Measurements from ENCODE around the gene IQCH. TPM values are rescaled to one million over a fixed set of nuclear protein-coding genes. Genes with fewer than 3 reads are reported as not detected.

The IQCH gene
- total and polyA plus RNA-seq, 4 experiments from 2014 or later = 0.99 to 2.1 (median 1.5) TPM

- CTCF ChIA-PET (ENCODE audit: partially characterized antibody) = interaction anchor here (0.7 to 5.5 kb wide), 3 partner anchors 12 to 371 kb away, joined by 3 to 31 read pairs (median 5); no protein-coding TSS in a partner anchor
- intact Hi-C loops (cut with micrococcal nuclease) = no loop called here
- H3K9me3 Mint-ChIP-seq = no peaks in the 10 kb centered on the region
- H3K36me3 Mint-ChIP-seq = peaks cover 0 to 7% of the 10 kb centered on the region in 2 donors
- H3K27ac Mint-ChIP-seq = no peak overlapping the region
- H3K4me3 Mint-ChIP-seq = no peak overlapping the region
- no peak overlapping the region for H3K4me3 ChIP-seq (ENCODE audit: low read length in 2 of 2)
- no peak for DNase-seq
- no peaks in the 10 kb centered on the region for H3K4me1 ChIP-seq (ENCODE audit: insufficient read depth, low read length)
- no peak overlapping the region for H3K27ac ChIP-seq (ENCODE audit: low read depth, low read length)
- POLR2A ChIA-PET (ENCODE audit: partially characterized antibody) = no interaction called here
- no peaks in the 10 kb centered on the region for H3K9me3 ChIP-seq (ENCODE audit: control insufficient read depth in 1 of 2, low read length in 2 of 2)
- H3K4me1 Mint-ChIP-seq = no peaks in the 10 kb centered on the region
- H3K27me3 Mint-ChIP-seq = no peaks in the 10 kb centered on the region
- H3K27me3 ChIP-seq (ENCODE audit: insufficient read depth, low read length) = no peaks in the 10 kb centered on the region
- no peaks in the 10 kb centered on the region for H3K36me3 ChIP-seq (ENCODE audit: insufficient read depth, low read length)
Observed at GRCh38 chr15:67469680-67470079, 215.1 kb downstream of the IQCH start.

- Mint-ChIP-seq H3K4me1 (no peaks in the 10 kb centered on the region), H3K27ac (no peak overlapping the region), H3K36me3 (peaks cover 0 to 4% of the 10 kb centered on the region in 2 donors), H3K4me3 (no peak overlapping the region), H3K27me3 (no peaks in the 10 kb centered on the region), H3K9me3 (no peaks in the 10 kb centered on the region)
- Histone ChIP-seq H3K36me3 (ENCODE audit: insufficient read depth, low read length) (no peaks in the 10 kb centered on the region), H3K9me3 (ENCODE audit: control insufficient read depth in 1 of 2, low read length in 2 of 2) (no peaks in the 10 kb centered on the region), H3K4me1 (ENCODE audit: insufficient read depth, low read length) (no peaks in the 10 kb centered on the region), H3K4me3 (ENCODE audit: low read length in 2 of 2) (no peak overlapping the region), H3K27ac (ENCODE audit: low read depth, low read length) (no peak overlapping the region), H3K27me3 (ENCODE audit: insufficient read depth, low read length) (no peaks in the 10 kb centered on the region)
- CTCF ChIA-PET (ENCODE audit: partially characterized antibody) = interaction anchor here (1.0 kb wide), 1 partner anchor 16 kb away, joined by 3 read pairs; no protein-coding TSS in a partner anchor
- intact Hi-C loops (cut with micrococcal nuclease) = no loop called here
- POLR2A ChIA-PET (ENCODE audit: partially characterized antibody) = no interaction called here
- DNase-seq = no peak
Observed at GRCh38 chr15:67472957-67473356, 218.4 kb downstream of the IQCH start.

DNA sequence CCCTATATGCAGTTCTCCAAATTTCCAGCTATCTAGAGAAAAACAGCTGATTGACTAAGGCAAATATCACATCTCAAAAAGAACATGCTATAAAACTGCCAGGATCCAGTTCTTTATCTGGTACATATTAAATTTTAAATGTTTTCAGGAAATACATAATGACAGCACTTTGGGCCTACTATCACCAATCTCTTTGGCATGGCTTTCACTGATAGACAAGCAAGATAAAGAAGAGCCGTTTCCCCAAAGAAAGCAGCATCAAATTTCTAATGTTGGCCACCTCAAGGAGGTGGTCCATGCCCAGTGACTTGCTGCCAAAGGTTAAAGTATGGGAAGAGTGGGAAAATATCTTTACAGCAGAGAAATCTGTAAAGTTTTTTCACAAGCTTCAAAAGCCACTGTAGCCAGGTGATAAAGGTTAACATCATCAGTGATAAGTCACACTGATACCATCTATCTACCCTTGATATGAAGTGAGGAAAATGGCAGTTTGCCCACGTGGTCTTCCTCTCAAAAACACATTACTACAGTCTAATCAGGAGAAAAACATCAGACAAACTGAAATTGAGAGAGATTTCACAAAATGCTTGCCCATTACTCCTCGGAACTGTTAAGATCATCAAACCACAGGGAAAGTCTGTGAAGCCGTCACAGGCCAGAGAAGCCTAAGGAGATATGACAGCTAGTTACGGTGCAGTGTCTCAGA lies 220.0 kb downstream of the IQCH start:
- H3K27ac Mint-ChIP-seq = no peak overlapping the region
- Histone ChIP-seq H3K4me1 (ENCODE audit: insufficient read depth, low read length) (no peaks in the 10 kb centered on the region), H3K36me3 (ENCODE audit: insufficient read depth, low read length) (no peaks in the 10 kb centered on the region), H3K27me3 (ENCODE audit: insufficient read depth, low read length) (no peaks in the 10 kb centered on the region), H3K9me3 (ENCODE audit: control insufficient read depth in 1 of 2, low read length in 2 of 2) (no peaks in the 10 kb centered on the region), H3K4me3 (ENCODE audit: low read length in 2 of 2) (no peak overlapping the region), H3K27ac (ENCODE audit: low read depth, low read length) (no peak overlapping the region)
- POLR2A ChIA-PET (ENCODE audit: partially characterized antibody) = no interaction called here
- DNase-seq = no peak
- CTCF ChIA-PET (ENCODE audit: partially characterized antibody) = no interaction called here
- no peak overlapping the region for H3K4me3 Mint-ChIP-seq
- no peaks in the 10 kb centered on the region for H3K9me3 Mint-ChIP-seq
- H3K36me3 Mint-ChIP-seq = peaks cover 0 to 8% of the 10 kb centered on the region in 2 donors
- H3K27me3 Mint-ChIP-seq = peaks cover 0 to 3% of the 10 kb centered on the region in 2 donors
- intact Hi-C loops (cut with micrococcal nuclease) = no loop called here
- H3K4me1 Mint-ChIP-seq = no peaks in the 10 kb centered on the region

DNA sequence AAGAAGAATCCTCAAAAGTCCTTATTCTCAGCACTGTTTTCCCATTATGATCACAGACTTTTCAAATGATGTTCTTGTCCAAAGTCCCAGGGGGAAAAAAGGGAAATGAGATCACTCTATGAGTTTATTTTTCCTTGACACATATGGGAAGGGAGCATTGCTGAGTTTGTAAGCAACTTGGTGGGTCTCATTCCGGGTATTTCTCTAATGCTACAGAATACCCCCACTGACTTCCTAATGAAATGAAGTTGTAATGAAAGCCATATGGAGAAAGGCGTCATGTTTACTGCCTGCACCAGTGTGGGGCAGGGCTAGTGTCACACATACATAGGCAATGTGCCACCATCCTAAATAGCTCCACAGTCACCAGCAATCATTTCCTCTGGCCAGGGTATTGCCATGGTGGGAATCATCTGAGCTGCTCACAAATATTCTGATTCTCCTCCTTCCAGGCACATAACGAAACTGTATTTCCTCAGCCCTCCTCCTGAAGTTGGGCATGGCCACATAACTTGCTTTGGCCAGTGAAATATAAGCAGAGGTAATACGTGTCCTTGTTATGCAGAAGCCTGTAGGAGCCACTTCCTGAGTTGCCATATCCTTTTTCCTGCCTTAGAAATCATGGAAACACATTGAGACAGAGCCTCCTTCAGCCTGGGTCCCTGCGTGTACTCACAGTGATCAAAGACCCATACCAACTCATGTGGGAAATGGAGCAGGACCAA lies 225.4 kb downstream of the IQCH start:
- Histone ChIP-seq H3K27ac (ENCODE audit: low read depth, low read length) (no peak overlapping the region), H3K4me3 (ENCODE audit: low read length in 2 of 2) (no peak overlapping the region), H3K9me3 (ENCODE audit: control insufficient read depth in 1 of 2, low read length in 2 of 2) (no peaks in the 10 kb centered on the region), H3K36me3 (ENCODE audit: insufficient read depth, low read length) (no peaks in the 10 kb centered on the region), H3K4me1 (ENCODE audit: insufficient read depth, low read length) (no peaks in the 10 kb centered on the region), H3K27me3 (ENCODE audit: insufficient read depth, low read length) (no peaks in the 10 kb centered on the region)
- POLR2A ChIA-PET (ENCODE audit: partially characterized antibody) = no interaction called here
- H3K4me1 Mint-ChIP-seq = peaks cover 0 to 2% (median 0%) of the 10 kb centered on the region in 4 donors
- CTCF ChIA-PET (ENCODE audit: partially characterized antibody) = no interaction called here
- DNase-seq = no peak
- H3K9me3 Mint-ChIP-seq = peaks cover 0 to 7% (median 3%) of the 10 kb centered on the region in 8 donors
- H3K4me3 Mint-ChIP-seq = no peak overlapping the region
- H3K36me3 Mint-ChIP-seq = peaks cover 2 to 17% of the 10 kb centered on the region in 2 donors
- no peak overlapping the region for H3K27ac Mint-ChIP-seq
- intact Hi-C loops (cut with micrococcal nuclease) = no loop called here
- peaks cover 0 to 7% of the 10 kb centered on the region in 2 donors for H3K27me3 Mint-ChIP-seq

DNA sequence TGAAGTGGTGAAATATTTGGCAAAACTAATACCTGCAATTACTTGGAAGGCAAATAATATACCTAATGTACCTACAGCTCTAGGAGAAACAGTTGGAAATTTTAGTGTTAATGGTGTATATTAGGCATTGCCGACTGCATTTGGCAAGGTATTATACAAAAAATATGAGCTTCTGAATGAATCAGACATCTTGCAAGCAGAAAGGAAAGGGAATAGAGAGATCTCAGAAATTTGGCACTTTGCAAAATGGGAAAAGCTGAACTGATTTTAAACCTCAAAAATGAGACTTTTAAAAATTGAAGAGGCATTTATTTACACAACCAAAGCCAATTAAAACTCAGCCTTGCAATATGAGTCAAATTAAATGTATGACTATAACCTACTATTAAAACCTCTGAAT lies 226.2 kb downstream of the IQCH start:
- Histone ChIP-seq H3K36me3 (ENCODE audit: insufficient read depth, low read length) (no peaks in the 10 kb centered on the region), H3K9me3 (ENCODE audit: control insufficient read depth in 1 of 2, low read length in 2 of 2) (no peaks in the 10 kb centered on the region), H3K4me1 (ENCODE audit: insufficient read depth, low read length) (no peaks in the 10 kb centered on the region), H3K4me3 (ENCODE audit: low read length in 2 of 2) (no peak overlapping the region), H3K27ac (ENCODE audit: low read depth, low read length) (no peak overlapping the region), H3K27me3 (ENCODE audit: insufficient read depth, low read length) (no peaks in the 10 kb centered on the region)
- POLR2A ChIA-PET (ENCODE audit: partially characterized antibody) = no interaction called here
- intact Hi-C loops (cut with micrococcal nuclease) = no loop called here
- peaks cover 0 to 2% (median 0%) of the 10 kb centered on the region in 4 donors for H3K4me1 Mint-ChIP-seq
- peaks cover 0 to 7% of the 10 kb centered on the region in 2 donors for H3K27me3 Mint-ChIP-seq
- no peak for DNase-seq
- peaks cover 2 to 17% of the 10 kb centered on the region in 2 donors for H3K36me3 Mint-ChIP-seq
- H3K27ac Mint-ChIP-seq = no peak overlapping the region
- peaks cover 0 to 9% (median 7%) of the 10 kb centered on the region in 8 donors for H3K9me3 Mint-ChIP-seq
- CTCF ChIA-PET (ENCODE audit: partially characterized antibody) = no interaction called here
- H3K4me3 Mint-ChIP-seq = no peak overlapping the region

GRCh38 chr15:67481680-67482079 lies 227.1 kb downstream of the IQCH start:
- no peak overlapping the region for H3K27ac ChIP-seq (ENCODE audit: low read depth, low read length)
- Mint-ChIP-seq H3K27me3 (peaks cover 0 to 7% of the 10 kb centered on the region in 2 donors), H3K36me3 (peaks cover 2 to 20% of the 10 kb centered on the region in 2 donors), H3K9me3 (peaks cover 0 to 11% (median 7%) of the 10 kb centered on the region in 8 donors), H3K4me3 (no peak overlapping the region), H3K4me1 (peaks cover 0 to 2% (median 0%) of the 10 kb centered on the region in 4 donors), H3K27ac (peak overlapping the region in 1 of 7 donors; percentile 14)
- CTCF ChIA-PET (ENCODE audit: partially characterized antibody) = no interaction called here
- no peak for DNase-seq
- H3K36me3 ChIP-seq (ENCODE audit: insufficient read depth, low read length) = no peaks in the 10 kb centered on the region
- POLR2A ChIA-PET (ENCODE audit: partially characterized antibody) = no interaction called here
- intact Hi-C loops (cut with micrococcal nuclease) = no loop called here
- H3K27me3 ChIP-seq (ENCODE audit: insufficient read depth, low read length) = no peaks in the 10 kb centered on the region
- no peak overlapping the region for H3K4me3 ChIP-seq (ENCODE audit: low read length in 2 of 2)
- no peaks in the 10 kb centered on the region for H3K4me1 ChIP-seq (ENCODE audit: insufficient read depth, low read length)
- H3K9me3 ChIP-seq (ENCODE audit: control insufficient read depth in 1 of 2, low read length in 2 of 2) = no peaks in the 10 kb centered on the region

DNA sequence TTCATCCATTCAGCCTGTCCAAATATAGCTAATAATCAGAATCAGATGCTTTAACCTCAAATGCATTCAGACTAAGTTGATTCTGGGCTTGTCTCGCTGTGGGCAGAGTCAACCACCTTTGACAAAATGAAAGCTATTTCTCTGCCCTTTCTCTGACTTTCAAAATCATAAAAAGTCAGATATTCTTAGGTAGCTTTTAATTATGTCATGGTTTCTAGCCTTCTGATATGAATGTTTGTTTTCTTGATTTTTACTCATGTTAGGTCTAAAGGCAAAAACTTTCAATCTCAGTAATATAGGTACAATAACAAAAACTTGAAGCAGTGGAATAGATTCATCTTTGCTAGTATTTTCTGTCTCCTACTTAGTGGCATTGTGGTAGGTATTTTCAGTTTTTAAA lies 241.0 kb downstream of the IQCH start:
- no peaks in the 10 kb centered on the region for H3K27me3 ChIP-seq (ENCODE audit: insufficient read depth, low read length)
- H3K4me1 ChIP-seq (ENCODE audit: insufficient read depth, low read length) = no peaks in the 10 kb centered on the region
- no peak for DNase-seq
- Mint-ChIP-seq H3K4me1 (no peaks in the 10 kb centered on the region), H3K9me3 (no peaks in the 10 kb centered on the region), H3K36me3 (no peaks in the 10 kb centered on the region), H3K4me3 (no peak overlapping the region), H3K27ac (no peak overlapping the region), H3K27me3 (no peaks in the 10 kb centered on the region)
- H3K27ac ChIP-seq (ENCODE audit: low read depth, low read length) = no peak overlapping the region
- H3K9me3 ChIP-seq (ENCODE audit: control insufficient read depth in 1 of 2, low read length in 2 of 2) = no peaks in the 10 kb centered on the region
- ChIA-PET POLR2A (ENCODE audit: partially characterized antibody) (no interaction called here), CTCF (ENCODE audit: partially characterized antibody) (interaction anchor here (1.1 to 1.4 kb wide), 3 partner anchors 8 to 12 kb away, joined by 3 to 4 read pairs (median 3); no protein-coding TSS in a partner anchor)
- no peak overlapping the region for H3K4me3 ChIP-seq (ENCODE audit: low read length in 2 of 2)
- intact Hi-C loops (cut with micrococcal nuclease) = no loop called here
- no peaks in the 10 kb centered on the region for H3K36me3 ChIP-seq (ENCODE audit: insufficient read depth, low read length)
